K562 treated with DMSO at 1 percent for 12 hours (cell line): ENCODE measurements around the gene GPATCH11. TPM values are rescaled to one million over a fixed set of nuclear protein-coding genes. Genes with fewer than 3 reads are reported as not detected.

Source experiments
- total RNA-seq: library from RNA; unstranded; fragments of 300-600 nt; gene quantifications from 2 replicates; pipeline ENCODE4 v1.2.3, GENCODE V29; 2022; ENCODE audit not compliant: insufficient read depth

GPATCH11 gene
- total RNA-seq, result 5.0 and 15.5 TPM in 2 replicates

DNA sequence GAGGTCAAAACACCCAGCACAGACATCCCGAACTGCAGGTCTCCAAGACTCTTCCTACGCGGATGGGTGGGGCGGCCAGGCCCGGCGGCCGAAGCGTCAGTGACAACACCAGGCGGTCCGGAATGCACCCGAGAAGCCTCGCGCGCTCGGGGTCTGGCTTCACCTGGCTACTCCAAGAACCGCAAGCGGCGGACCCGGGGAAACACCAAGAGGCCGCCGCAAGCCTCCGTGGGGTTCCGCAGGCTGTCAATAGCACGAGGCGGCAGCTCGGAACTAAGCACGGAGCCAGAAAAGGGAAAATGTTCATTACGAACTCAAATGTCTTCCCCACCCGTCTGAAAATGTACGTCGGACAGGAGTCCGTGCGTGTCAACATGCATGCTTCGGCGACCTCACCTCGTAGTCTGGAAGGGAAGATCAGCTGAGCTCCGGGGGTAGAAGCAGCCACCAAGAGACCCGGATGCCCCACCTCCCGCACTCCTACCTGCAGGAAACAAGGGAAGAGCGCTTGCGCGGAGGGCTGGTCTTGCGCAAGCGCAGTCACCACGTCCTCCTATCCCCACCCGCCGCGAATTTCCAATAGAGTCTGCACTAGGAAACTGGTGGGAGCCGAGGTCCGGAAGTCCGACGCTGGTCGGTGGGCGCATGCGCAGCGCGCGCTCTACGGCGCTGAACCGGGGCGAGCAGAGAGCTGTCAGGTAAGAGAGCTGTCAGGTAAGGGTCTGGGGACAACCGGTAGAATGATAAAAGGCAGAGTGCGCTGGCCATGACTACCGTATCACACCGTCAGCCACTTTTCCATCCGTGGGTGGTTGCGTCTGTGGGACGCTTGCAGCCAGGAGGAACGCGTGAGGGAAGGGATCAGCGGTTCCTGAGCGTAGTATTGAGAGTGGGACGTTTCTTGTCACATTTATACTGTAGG lies at the start of gene GPATCH11, which contains the start of gene HEATR5B:
Gene GPATCH11 (plus strand): TSS at position 646 of the 922 bp plus-strand sequence. CDS start 3,864 bp downstream, outside the sequence.
Gene HEATR5B (minus strand): TSS at position 500 of the 922 bp plus-strand sequence. CDS start 958 bp downstream, outside the sequence.

Other genes starting within 250 kb of the GPATCH11 start
- 2.3 and 14.6 TPM in 2 replicates for gene STRN, start 118.0 kb upstream of the GPATCH11 start, total RNA-seq
- 1.8 and 12.4 TPM in 2 replicates for gene HEATR5B, start 146 bp upstream of the GPATCH11 start, total RNA-seq
- 2.7 and 11.6 TPM in 2 replicates for gene EIF2AK2, start 72.5 kb downstream of the GPATCH11 start, total RNA-seq
- not detected in 2 replicates for gene SULT6B1, start 104.2 kb downstream of the GPATCH11 start, total RNA-seq
- 17.8 and 27.7 TPM in 2 replicates for gene CEBPZOS, start 112.0 kb downstream of the GPATCH11 start, total RNA-seq
- 33.2 and 37.0 TPM in 2 replicates for gene CEBPZ, start 147.1 kb downstream of the GPATCH11 start, total RNA-seq
- gene NDUFAF7, start 147.1 kb downstream of the GPATCH11 start, total RNA-seq, result 4.7 and 10.3 TPM in 2 replicates
- gene PRKD3, start 240.3 kb downstream of the GPATCH11 start, total RNA-seq, result 5.2 and 16.4 TPM in 2 replicates